Stimulated activated CD4-positive, alpha-beta T cell treated with anti-CD3 and anti-CD28 coated beads, Interleukin-1b, Interleukin-23, amount 100 ng/mL, for 4 hours (primary cell): Measurements from ENCODE around the gene BCL2.

ENCODE experiments used
- DNase-seq, 2 donors: peaks; one replicate each; pipeline ENCODE4 v3.0.0-alpha.2; 2020; ENCODE audit warnings: low read depth in 2 of 2

The BCL2 gene

GRCh38 chr18:63084219-63084618, 235.3 kb downstream of the BCL2 start:
- no peak for DNase-seq

DNA sequence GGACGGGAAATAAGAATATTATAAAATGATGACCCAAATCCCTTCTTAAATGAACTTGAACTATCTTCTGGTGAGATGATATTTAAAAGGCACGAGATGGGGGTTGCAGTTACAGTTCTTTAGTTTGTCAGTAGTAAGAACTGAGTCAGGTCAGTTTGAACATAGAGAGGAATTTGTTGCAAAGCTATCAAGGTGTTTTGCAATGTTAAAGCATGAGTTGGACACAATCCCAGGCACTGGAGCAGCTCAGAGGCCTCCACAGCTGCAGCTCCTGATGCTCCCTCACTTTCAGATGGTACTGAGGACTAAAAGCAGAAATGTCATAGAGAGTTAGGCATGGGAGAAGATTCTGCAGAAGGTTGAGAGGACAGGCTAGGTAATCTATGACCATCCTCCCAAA, 236.0 kb downstream of the BCL2 start:
- DNase-seq: no peak

GRCh38 chr18:63083020-63083531, 236.5 kb downstream of the BCL2 start:
- DNase-seq: no peak

DNA sequence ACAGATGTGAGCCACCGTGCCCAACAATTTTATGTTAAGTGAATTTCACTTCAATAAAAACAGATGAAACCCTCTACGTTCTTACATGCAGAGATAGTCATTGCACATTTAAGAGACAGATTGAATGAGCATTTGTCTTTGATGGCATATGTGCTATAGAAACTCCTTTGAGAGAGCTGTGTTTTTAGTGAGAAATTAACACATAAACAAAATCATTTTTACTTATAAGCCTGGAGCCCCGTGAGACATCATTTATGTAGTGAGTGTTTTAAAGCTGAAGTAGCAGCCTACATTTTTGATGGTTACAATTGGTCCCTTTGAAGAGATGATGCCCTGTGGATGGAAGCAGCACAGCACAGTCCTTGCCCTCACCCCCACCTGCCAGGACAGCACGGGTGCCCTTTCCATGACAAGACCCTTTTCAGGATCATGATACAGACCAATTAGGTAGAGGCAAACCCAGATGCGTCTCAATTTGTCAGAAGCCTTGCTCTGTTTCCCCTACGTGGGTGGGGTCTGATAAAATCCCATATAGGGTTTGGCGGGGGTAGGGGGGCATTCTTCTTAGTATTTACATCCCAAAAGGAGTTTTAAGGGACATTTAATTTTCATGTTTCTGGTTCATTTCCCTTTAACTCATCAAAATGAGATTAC, 237.1 kb downstream of the BCL2 start:
- no peak for DNase-seq

DNA sequence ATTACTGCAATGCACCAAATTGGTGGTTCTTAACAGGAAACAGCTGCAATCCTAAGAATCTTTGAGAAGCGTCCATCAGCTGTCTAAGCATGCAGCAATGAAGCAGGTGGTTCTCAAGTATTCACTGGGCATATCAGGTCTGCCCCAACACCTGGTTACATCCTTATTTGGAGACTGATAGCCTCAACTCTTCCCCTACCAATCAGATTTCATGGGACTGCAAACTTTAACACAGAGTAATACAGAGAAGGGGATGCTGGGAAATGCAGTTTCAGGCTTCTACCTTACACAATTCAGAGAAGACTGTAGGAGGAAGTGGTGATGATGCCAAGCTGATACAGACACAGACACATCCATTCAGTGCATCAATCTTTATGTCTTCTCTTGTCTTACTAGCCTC, 240.5 kb downstream of the BCL2 start:
- DNase-seq: no peak

GRCh38 chr18:63078471-63078870, 241.1 kb downstream of the BCL2 start:
- no peak for DNase-seq

GRCh38 chr18:63074981-63075404, 244.6 kb downstream of the BCL2 start:
- DNase-seq: peak; percentile 25 to 56

- DNase-seq: no peak
Measured at GRCh38 chr18:63073481-63073880, 246.1 kb downstream of the BCL2 start.
